Activated naive CD8-positive, alpha-beta T cell (primary cell): Measurements from ENCODE around the gene NAA50.

Source experiments
- H3K27ac Mint-ChIP-seq: one replicate; pipeline ENCODE4 v1.8.0; 2021; ENCODE audit warnings: mixed read lengths
- H3K27me3 Mint-ChIP-seq: one replicate; pipeline ENCODE4 v1.8.0; 2021; ENCODE audit warnings: mixed read lengths
- H3K36me3 Mint-ChIP-seq: one replicate; pipeline ENCODE4 v1.8.0; 2021; ENCODE audit warnings: mixed read lengths
- H3K4me1 Mint-ChIP-seq: one replicate; pipeline ENCODE4 v1.8.0; 2021; ENCODE audit warnings: low read depth, mixed read lengths
- H3K4me3 Mint-ChIP-seq: one replicate; pipeline ENCODE4 v1.8.0; 2021; ENCODE audit warnings: mild to moderate bottlenecking, mixed read lengths
- H3K9me3 Mint-ChIP-seq: one replicate; pipeline ENCODE4 v1.8.0; 2021; ENCODE audit warnings: low read depth, mixed read lengths

NAA50 gene

GRCh38 chr3:113717818-113718217, 28.2 kb downstream of the NAA50 start:
- no peaks in the 10 kb centered on the region for H3K9me3 Mint-ChIP-seq
- H3K27me3 Mint-ChIP-seq = no peaks in the 10 kb centered on the region
- H3K36me3 Mint-ChIP-seq = peaks cover 9% of the 10 kb centered on the region
- peak overlapping the region; percentile 64 for H3K27ac Mint-ChIP-seq
- no peak overlapping the region for H3K4me3 Mint-ChIP-seq
- peaks cover 16% of the 10 kb centered on the region for H3K4me1 Mint-ChIP-seq

DNA sequence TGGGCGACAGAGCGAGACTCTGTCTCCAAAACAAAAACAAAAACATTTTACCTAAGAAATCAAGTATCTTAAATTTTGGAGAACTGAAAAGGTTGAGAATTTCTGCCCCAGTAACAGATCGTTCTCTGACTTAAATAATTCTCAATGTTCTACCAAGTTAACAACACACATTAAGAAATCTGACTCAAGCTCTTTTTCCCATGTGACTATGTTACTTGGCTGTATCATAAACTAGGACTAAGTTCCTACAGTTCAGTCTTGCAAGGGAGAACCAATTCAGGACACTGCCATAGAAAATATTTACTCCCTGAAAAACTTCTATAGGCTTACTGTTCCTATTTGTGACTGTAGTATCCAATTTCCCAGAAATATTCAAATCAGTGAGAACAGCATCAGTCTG, 28.7 kb downstream of the NAA50 start:
- peak overlapping the region; percentile 64 for H3K27ac Mint-ChIP-seq
- no peaks in the 10 kb centered on the region for H3K27me3 Mint-ChIP-seq
- peaks cover 18% of the 10 kb centered on the region for H3K4me1 Mint-ChIP-seq
- H3K4me3 Mint-ChIP-seq = no peak overlapping the region
- peaks cover 7% of the 10 kb centered on the region for H3K36me3 Mint-ChIP-seq
- no peaks in the 10 kb centered on the region for H3K9me3 Mint-ChIP-seq

- H3K27me3 Mint-ChIP-seq = no peaks in the 10 kb centered on the region
- peaks cover 2% of the 10 kb centered on the region for H3K36me3 Mint-ChIP-seq
- H3K4me3 Mint-ChIP-seq = no peak overlapping the region
- no peaks in the 10 kb centered on the region for H3K9me3 Mint-ChIP-seq
- peak overlapping the region; percentile 3 for H3K27ac Mint-ChIP-seq
- H3K4me1 Mint-ChIP-seq = peaks cover 16% of the 10 kb centered on the region
These were observed 31.3 kb downstream of the NAA50 start for GRCh38 chr3:113714702-113715101.

DNA sequence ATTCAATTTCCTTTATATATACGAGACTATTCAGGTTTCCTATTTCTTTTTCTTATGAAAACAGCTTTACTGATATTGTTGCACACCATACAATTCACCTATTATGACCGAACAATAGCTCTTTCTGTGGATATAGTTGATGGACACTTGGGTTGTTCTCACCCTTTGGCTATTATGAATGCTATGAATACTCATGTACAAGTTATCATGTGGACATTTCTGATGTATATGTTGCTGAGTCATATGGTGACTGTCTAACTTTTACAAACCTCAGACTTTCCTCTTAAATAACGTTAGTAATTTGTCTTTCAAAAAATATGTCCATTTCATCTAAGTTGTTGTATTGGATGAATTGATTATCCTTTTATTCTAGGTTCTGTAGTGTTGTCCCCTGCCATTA, 33.9 kb downstream of the NAA50 start:
- H3K9me3 Mint-ChIP-seq = no peaks in the 10 kb centered on the region
- H3K4me3 Mint-ChIP-seq = no peak overlapping the region
- H3K27me3 Mint-ChIP-seq = peaks cover 12% of the 10 kb centered on the region
- no peaks in the 10 kb centered on the region for H3K36me3 Mint-ChIP-seq
- no peak overlapping the region for H3K27ac Mint-ChIP-seq
- H3K4me1 Mint-ChIP-seq = peaks cover 3% of the 10 kb centered on the region

GRCh38 chr3:113707835-113708234, 38.2 kb downstream of the NAA50 start:
- H3K36me3 Mint-ChIP-seq = no peaks in the 10 kb centered on the region

GRCh38 chr3:113698956-113699355, 47.1 kb downstream of the NAA50 start:
- Mint-ChIP-seq H3K27ac (peak overlapping the region; percentile 52), H3K4me3 (peak overlapping the region; percentile 70), H3K4me1 (peaks cover 15% of the 10 kb centered on the region), H3K36me3 (no peaks in the 10 kb centered on the region), H3K9me3 (no peaks in the 10 kb centered on the region), H3K27me3 (no peaks in the 10 kb centered on the region)

More at GRCh38 chr3:113707835-113708234, 38.2 kb downstream of the NAA50 start:
- Mint-ChIP-seq H3K4me3 (no peak overlapping the region), H3K9me3 (no peaks in the 10 kb centered on the region), H3K27me3 (peaks cover 12% of the 10 kb centered on the region), H3K27ac (no peak overlapping the region), H3K4me1 (peaks cover 3% of the 10 kb centered on the region)

DNA sequence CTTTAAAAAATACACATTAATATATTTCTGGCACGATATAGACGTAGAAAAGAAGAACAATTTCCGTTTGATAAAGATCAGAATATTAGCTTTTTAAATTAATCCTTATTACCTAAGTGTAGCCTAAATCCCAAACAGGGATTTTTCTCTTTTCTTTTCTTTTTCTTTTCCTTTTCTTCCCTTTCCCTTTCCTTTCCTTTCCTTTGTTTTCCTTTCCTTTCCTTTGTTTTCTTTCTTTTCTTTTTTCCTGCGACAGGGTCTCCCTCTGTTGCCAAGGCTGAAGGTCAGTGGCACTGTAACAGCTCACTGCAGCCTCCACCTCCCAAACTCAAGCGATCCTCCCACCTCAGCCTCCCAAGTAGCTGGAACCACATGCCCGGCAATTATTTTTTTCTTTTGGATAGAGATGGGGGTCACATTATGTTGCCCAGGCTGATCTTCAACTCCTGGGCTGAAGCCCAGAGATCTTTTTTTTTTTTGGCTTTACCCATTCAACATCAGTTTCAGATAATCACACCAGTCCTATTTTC, 47.8 kb downstream of the NAA50 start:
- Mint-ChIP-seq H3K4me1 (peaks cover 22% of the 10 kb centered on the region), H3K4me3 (no peak overlapping the region), H3K27me3 (no peaks in the 10 kb centered on the region), H3K9me3 (no peaks in the 10 kb centered on the region), H3K36me3 (no peaks in the 10 kb centered on the region), H3K27ac (no peak overlapping the region)

GRCh38 chr3:113697500-113698090, 48.5 kb downstream of the NAA50 start:
- no peaks in the 10 kb centered on the region for H3K27me3 Mint-ChIP-seq
- no peak overlapping the region for H3K4me3 Mint-ChIP-seq
- peaks cover 27% of the 10 kb centered on the region for H3K4me1 Mint-ChIP-seq
- H3K9me3 Mint-ChIP-seq = no peaks in the 10 kb centered on the region
- H3K27ac Mint-ChIP-seq = no peak overlapping the region
- H3K36me3 Mint-ChIP-seq = no peaks in the 10 kb centered on the region

DNA sequence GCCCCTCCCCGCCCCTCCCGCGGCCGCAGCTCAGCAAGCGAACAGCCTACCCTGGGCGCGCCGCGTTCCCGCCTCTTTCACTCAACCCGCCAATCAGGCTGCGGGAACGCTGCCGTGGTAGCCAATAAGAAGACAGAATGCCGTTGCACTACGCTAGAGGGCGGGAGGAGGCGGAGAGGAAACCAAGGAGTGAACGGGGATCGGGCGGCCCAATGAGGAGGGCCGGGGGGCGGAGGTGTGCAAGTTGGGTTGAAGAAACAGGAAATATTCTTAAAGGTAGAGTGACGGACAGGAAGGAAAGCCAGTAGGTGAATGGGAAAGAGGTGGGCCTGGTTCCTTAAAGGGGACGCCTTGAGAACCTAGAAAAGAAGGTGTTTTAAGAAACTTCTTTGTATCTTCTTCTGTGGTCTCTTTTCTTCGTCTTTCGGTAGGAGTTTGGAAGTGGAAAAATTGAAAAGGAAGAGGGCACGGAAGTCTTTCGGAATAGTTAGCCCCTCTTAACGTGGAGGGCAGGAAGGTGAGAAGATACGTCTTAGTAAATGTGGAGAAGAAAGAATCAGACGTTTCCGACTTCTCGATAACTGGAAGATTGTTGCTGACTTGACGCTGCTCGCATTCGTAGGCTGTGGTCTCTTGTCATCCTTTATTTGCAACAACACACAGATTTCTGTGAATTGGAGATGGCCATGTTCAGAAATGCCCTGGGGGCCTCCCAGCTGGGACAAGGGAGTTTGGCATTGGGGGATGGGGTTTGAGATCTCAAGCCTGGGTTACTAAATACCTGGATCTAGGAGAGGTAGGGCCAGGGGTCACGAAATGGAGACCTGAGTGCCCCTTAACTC, 49.2 kb downstream of the NAA50 start:
- no peak overlapping the region for H3K27ac Mint-ChIP-seq
- no peaks in the 10 kb centered on the region for H3K9me3 Mint-ChIP-seq
- H3K4me3 Mint-ChIP-seq = no peak overlapping the region
- no peaks in the 10 kb centered on the region for H3K36me3 Mint-ChIP-seq
- no peaks in the 10 kb centered on the region for H3K27me3 Mint-ChIP-seq
- peaks cover 27% of the 10 kb centered on the region for H3K4me1 Mint-ChIP-seq

- H3K36me3 Mint-ChIP-seq = no peaks in the 10 kb centered on the region
- peak within 1 kb of the TSS; percentile 99 for H3K4me3 Mint-ChIP-seq
- peak within 1 kb of the TSS; percentile 99 for H3K27ac Mint-ChIP-seq
- H3K9me3 Mint-ChIP-seq = no peaks in the 10 kb centered on the region
- peaks cover 27% of the 10 kb centered on the region for H3K4me1 Mint-ChIP-seq
- no peaks in the 10 kb centered on the region for H3K27me3 Mint-ChIP-seq
These were observed 50.0 kb downstream of the NAA50 start, which contains the start of gene USF3 for GRCh38 chr3:113695786-113696645. TSS of gene USF3 (minus strand) at chr3:113696642. CDS start at chr3:113674878, 21,764 bp downstream.

DNA sequence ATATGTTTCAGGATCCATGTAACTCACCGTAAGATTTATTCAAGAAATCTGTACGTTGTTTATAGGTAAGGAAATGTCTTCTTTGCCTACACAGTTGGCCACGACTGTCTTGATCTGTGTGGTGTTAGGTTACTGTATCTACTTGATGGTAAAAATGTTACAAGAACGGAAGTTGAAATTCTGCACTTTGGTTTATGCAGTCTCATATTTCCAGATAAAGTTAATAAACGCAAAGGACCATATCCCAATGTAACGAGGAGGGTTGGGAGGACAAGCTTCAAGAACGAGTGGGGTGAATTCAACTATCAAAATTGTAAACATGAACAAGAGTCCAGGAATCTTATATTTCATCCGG, 50.6 kb downstream of the NAA50 start:
- H3K4me3 Mint-ChIP-seq = peak overlapping the region; percentile 99
- peaks cover 27% of the 10 kb centered on the region for H3K4me1 Mint-ChIP-seq
- no peaks in the 10 kb centered on the region for H3K27me3 Mint-ChIP-seq
- H3K36me3 Mint-ChIP-seq = no peaks in the 10 kb centered on the region
- peak overlapping the region; percentile 99 for H3K27ac Mint-ChIP-seq
- H3K9me3 Mint-ChIP-seq = no peaks in the 10 kb centered on the region

GRCh38 chr3:113690482-113690881, 55.6 kb downstream of the NAA50 start:
- Mint-ChIP-seq H3K4me3 (no peak overlapping the region), H3K36me3 (peaks cover 6% of the 10 kb centered on the region), H3K27me3 (no peaks in the 10 kb centered on the region), H3K9me3 (no peaks in the 10 kb centered on the region), H3K4me1 (peaks cover 37% of the 10 kb centered on the region), H3K27ac (no peak overlapping the region)

DNA sequence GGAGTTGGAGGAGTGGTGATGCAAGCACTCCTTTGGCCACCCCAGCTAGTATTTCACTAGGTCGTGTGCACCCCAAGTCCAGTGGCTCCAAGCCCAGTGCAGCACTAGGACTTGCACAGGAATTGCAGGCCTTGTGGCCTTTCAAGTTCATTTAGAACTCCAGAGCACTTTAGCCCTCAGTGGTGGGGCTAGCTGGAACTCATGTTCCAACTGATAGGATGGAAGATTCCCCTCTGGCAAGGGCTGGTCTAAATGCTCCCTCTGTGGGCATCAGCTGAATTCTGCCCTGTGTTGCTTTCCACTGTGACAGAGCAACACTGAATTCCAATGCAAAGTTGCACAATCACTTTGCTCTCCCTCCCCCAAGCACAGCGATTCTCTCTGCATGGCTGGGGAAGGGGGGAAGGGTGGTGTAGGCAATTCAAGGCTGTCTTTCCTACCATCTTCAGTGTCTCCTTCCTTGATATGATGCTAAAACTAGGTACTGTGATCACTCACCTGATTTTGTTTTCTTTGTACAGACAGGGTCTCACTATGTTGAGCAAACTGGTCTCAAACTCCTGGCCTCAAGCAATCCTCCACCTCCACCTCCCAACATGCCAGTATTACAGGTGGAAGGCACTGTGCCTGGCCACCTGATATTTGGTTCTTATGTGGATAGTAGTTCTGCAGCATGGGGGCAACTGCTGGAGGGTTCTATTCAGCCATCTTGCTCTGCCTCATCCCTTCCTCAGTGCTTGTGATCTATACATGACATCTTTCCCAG, 59.9 kb downstream of the NAA50 start:
- Mint-ChIP-seq H3K9me3 (peaks cover 4% of the 10 kb centered on the region), H3K27ac (no peak overlapping the region), H3K36me3 (peaks cover 14% of the 10 kb centered on the region), H3K4me3 (no peak overlapping the region), H3K4me1 (peaks cover 12% of the 10 kb centered on the region), H3K27me3 (no peaks in the 10 kb centered on the region)

GRCh38 chr3:113685124-113685523, 60.9 kb downstream of the NAA50 start:
- Mint-ChIP-seq H3K27me3 (no peaks in the 10 kb centered on the region), H3K4me3 (no peak overlapping the region), H3K9me3 (peaks cover 4% of the 10 kb centered on the region), H3K27ac (no peak overlapping the region), H3K4me1 (peaks cover 12% of the 10 kb centered on the region), H3K36me3 (peaks cover 14% of the 10 kb centered on the region)
